Muscle of arm (tissue), 12 donors: ENCODE measurements around the gene DIPK1A. TPM values are rescaled to one million over a fixed set of nuclear protein-coding genes. Genes with fewer than 3 reads are reported as not detected.
"Not testable (repeated sequence)": the region's sequence is repeated elsewhere in the genome, so short reads cannot be mapped to it uniquely, and the experiment has no call there.

ENCODE experiments used
- DNase-seq: peaks from one replicate; pipeline ENCODE4 v3.0.0-alpha.2; 2013
- polyA plus RNA-seq, 12 donors: library from polyadenylated mRNA; unstranded; fragments of 120-200 nt; gene quantifications; one replicate each; pipeline ENCODE4 v1.2.1, GENCODE V29; 2013; ENCODE audit not compliant: insufficient read length in 12 of 12

The DIPK1A gene
- polyA plus RNA-seq, 12 donors: 7.8 to 17.3 (median 13.3) TPM; not detected in 1

GRCh38 chr1:92922356-92923035 is 38.8 kb downstream of the DIPK1A start:
- no peak for DNase-seq

GRCh38 chr1:92921031-92922023 is 39.9 kb downstream of the DIPK1A start:
- no peak for DNase-seq

DNA sequence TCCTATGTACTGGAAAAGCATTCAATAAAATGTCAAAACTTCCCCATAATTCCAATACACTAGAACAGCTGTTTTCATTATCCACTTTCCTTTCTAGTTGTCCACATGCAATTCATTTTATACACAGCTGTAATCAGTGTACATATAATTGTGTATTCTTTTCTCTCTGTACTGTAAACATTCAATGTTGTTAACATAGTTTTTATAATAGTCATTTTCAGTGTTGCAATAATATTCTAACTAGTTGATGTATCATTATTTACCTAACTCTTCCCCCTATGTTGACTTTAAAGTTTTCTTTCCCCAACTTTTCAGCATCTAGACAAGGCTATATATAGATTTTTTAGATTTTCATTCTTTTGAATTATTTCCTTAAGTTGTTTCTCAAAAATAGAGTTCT is 44.4 kb downstream of the DIPK1A start:
- no peak for DNase-seq

DNA sequence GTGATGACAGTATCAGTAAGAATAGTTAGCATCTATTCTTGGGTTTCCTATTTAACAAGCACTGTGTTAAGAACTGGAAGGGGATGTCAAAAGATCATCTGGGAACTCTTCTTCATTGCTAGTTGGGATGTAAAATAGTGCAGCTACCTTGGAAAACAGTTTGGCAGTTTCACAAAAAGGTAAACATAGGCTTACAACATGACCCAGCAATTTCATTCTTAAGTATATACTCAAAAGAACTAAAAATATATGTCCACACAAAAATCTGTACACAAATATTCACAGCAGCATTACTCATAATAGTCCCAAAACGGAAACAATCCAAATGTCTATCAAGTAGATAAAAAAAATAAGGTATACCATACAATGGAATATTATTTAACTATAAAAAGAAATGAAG is 45.7 kb downstream of the DIPK1A start:
- DNase-seq: no peak

- no peak for DNase-seq
Observed at GRCh38 chr1:92913093-92913819, 48.0 kb downstream of the DIPK1A start.

GRCh38 chr1:92910081-92910480 is 51.2 kb downstream of the DIPK1A start:
- DNase-seq: no peak

DNA sequence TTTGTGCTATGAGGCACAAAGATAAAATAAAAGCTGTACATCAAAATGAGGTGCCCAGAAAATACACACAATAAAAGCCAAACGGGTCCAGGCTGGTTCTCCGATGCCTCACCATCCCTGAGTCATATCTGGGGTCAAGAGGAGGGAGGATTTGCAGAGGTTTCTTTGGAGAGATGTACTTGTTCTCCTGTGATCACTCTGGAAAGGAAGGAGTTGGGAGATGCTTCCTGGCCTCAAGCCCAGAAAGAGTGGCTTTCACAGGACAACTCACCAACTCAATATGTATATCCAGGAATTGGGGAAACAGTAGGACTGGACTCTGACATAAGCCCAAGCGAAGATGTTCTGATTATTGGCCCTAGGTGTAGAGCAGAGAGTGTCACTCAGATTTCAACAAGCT is 51.9 kb downstream of the DIPK1A start:
- no peak for DNase-seq

GRCh38 chr1:92907949-92908684 is 53.1 kb downstream of the DIPK1A start:
- no peak for DNase-seq

- DNase-seq: no peak
Observed at GRCh38 chr1:92903765-92904164, 57.5 kb downstream of the DIPK1A start.

DNA sequence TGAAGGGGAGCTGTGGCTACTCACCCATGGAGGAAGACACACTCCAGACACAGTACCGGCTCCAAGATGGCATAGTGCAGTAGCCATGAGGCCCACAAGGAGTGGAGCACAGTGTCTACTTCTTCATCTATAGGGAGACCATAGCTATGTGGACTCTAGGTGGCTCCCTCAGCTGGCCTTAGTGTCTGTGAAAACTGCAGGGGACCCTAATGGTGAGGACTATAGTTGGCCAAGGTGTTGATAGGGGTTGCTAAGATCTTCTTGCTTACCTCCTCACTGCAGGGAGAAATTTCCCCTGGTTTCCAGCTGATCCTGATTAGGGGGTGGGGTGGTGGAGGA is 58.9 kb downstream of the DIPK1A start:
- no peak for DNase-seq

- no peak for DNase-seq
Observed at GRCh38 chr1:92901699-92902405, 59.4 kb downstream of the DIPK1A start.

- DNase-seq: no peak
Observed at GRCh38 chr1:92901126-92901525, 60.1 kb downstream of the DIPK1A start.

- no peak for DNase-seq
Observed at GRCh38 chr1:92900539-92900938, 60.7 kb downstream of the DIPK1A start.

DNA sequence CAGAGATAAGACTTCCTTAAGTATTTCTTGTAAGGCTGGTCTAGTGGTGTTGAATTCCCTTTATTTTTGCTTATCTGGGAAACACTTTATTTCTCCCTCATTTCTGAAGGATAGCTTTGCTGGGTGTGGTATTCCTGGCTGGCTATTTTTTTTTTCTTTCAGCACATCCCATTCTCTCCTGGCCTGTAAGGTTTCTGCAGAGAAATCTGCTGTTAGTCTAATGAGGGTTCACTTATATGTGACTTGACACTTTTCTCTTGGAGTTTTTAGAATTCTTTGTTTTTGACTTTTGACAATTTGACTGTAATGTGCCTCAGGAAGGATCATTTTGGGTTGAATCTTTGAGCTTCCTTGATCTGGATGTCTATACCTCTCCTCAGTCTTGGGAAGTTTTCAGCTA is 61.5 kb downstream of the DIPK1A start:
- no peak for DNase-seq

DNA sequence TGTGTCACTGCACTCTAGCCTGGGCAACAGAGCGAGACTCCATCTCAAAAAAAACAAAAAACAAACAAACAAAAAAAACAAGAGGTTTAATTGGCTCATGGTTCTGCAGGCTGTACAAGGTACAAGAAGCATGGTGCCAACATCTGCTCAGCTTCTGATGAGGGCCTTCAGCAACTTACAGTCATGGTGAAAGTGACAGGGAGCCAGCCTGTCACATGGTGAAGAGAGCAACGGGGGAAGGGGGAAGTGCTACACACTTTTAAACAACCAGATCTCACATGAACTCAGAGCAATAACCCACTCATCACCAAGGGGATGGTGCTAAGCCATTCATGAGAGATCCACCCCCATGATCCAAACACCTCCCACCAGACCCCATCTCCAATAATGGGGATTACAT is 63.2 kb downstream of the DIPK1A start:
- DNase-seq: not testable (repeated sequence)

DNA sequence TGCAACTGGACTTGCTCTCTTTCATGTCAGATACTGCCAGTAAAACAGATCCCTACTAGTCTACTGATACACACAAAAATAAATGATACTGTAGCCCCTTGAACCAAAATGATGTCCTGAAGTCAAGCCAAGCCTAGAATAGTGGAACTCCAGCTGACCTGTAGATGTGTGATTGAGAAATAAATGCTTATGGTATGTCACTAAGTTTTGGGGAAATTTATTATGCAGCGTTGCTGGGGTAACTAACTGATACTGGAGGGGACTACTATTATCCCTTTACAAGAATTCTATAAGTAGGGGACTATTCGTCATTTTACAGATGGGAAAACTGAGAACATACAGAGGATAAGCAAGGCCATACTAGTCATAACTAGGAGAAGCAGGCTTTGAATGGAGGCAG is 73.8 kb downstream of the DIPK1A start:
- no peak for DNase-seq

DNA sequence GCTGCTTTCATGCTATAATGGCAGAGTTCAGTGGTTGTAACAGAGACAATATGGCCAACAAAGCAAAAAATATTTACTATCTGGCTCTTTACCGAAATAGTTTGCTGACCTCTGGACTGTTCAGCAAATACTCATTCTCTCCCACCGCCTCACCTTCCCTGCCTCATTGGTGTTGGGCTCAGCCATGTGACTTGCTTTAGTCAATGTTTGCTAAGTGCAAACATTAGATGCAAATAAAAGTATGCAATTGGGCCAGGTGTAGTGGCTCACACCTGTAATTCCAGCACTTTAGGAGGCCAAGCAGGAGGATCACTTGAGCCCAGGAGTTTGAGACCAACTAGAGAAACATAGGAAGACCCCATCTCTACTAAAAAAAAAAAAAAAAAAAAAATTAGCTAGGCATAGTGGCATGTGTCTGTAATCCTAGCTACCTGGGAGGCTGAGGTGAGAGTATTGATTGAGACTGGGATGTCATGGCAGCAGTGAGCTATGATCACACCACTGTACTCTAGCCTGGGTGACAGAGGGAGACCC is 74.3 kb downstream of the DIPK1A start:
- no peak for DNase-seq

DNA sequence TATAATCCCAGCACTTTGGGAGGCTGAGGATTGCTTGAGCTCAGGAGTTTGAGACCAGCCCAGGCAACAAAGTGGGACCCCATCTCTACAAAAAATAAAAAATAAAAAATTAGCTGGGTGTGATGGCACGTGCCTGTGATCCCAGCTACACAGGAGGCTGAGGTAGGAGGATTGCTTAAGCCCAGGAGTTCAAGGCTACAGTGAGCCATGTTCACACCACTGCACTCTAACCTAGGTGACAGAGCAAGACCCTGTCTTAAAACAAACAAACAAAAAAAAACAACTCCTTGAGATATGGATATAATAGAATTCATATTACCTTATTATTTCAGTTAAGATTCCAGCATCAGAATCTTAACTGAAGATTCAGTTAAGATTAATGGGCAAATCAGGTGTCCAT is 77.1 kb downstream of the DIPK1A start:
- DNase-seq: no peak

GRCh38 chr1:92883297-92883696 is 78.0 kb downstream of the DIPK1A start:
- DNase-seq: no peak

DNA sequence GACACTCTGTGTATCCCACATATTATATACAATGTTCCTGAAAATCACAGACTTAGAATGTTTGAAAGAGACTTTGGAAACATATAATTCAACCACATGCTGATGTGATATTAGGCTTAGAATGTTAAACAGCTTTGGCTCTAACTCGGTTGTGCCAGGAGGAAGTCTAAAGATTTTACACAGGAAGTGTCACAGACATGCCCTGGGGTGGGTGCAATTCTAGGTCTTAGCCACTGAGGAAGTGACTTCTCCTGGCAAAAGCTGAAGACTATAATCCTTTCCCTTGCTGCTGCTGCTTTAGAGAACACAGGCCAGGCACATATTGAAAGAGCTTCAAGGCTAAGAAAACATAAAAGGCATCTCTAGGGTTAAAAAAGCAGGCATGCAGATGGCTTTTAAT is 78.4 kb downstream of the DIPK1A start:
- DNase-seq: no peak

GRCh38 chr1:92881391-92881790 is 79.9 kb downstream of the DIPK1A start:
- DNase-seq: no peak
